ENCODE data around the gene ENKD1.
"Not testable (repeated sequence)": the region's sequence is repeated elsewhere in the genome, so short reads cannot be mapped to it uniquely, and the experiment has no call there.

Gene ENKD1, protein sequence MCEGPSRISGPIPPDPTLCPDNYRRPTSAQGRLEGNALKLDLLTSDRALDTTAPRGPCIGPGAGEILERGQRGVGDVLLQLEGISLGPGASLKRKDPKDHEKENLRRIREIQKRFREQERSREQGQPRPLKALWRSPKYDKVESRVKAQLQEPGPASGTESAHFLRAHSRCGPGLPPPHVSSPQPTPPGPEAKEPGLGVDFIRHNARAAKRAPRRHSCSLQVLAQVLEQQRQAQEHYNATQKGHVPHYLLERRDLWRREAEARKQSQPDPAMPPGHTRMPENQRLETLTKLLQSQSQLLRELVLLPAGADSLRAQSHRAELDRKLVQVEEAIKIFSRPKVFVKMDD

DNA sequence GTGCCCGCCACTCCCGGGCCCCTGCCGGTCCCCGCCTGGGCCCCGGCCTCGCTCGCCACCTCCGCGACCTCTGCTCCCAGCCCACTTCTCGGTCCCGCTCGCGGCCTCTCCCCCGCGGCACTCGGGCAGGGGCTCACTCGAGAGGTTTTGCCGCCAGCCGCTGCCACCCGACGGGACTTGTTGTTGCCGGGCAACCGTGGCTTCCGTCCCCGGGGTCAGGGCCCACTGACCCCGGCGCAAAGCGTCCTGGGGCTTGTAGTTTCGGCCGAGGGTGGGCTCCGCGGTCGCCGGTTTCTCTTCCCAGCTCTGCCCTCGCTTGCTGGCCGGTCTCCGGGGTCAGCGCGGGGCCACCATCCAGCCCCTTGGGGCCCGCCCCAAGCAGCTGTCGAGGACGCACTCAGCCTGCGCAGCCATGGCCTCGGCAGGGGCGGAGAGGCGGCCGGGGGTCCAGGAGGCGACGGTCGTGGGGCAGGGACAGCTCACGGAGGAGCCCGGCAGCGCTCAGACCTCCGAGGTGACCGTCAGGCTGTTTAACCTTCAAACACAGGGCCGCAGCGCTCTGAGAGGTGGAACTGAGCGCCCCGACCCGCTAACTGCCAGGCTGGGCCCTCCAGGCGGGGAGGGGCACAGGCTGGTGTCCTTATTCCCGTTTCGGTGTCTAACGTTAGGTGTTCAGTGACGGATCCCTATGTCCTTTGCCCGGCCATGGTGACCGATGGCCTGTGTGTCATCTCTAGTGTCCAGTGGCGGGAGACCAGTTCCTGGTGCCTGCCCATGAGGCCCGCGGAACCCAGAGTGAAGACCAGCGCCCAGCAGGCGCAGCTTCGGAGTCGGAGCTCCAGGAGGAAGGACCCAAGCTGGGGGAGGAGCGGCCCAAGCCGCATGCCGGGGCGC lies at the start of gene ENKD1, which contains the start of gene C16orf86:
Gene ENKD1 (minus strand): TSS at position 192 of the 894 bp plus-strand sequence. CDS start 308 bp downstream, outside the sequence.
Gene C16orf86 (plus strand): TSS at position 256 of the 894 bp plus-strand sequence. CDS start 157 bp downstream, at position 413.
- DNase-seq (ENCODE audit: low read depth, low spot score): no peak

DNA sequence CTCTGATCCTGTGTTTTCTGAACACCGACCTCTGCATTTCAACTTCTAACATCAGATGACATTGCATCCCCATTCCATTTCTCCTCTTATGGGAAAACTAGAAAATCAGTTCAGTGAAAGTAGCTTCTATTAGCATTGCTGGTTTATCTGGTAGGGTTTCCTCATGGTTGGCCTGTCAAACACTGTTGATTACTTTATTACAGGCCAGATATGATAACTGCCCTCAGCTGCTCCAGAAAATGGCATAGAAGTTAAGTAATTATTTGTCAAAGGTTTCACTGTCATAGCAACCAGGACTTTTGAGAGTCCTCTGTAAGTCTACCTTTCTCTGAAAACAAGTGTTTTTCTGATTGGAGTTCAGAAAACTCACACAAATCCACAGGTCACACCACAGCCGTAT lies 49.5 kb upstream of the ENKD1 start:
- DNase-seq (ENCODE audit: low read depth, low spot score): no peak

DNA sequence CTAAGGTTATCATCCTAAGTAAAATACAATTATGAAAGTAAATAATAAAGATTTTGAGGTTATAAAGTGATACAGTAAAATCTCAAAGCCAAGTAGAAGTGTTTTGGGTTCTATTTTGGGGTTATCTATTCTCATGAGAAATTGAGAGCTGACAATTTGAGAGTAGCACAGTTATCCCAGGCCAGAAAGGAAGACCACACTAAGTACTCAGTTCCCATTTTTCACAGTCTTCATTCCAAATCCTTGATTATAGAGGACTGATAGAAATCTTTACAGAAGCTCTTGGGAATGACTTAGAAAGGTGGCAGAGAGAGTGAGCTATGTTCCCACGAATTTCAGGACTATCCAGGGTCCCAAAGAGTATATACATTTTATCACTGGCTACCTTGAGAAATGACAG lies 48.0 kb upstream of the ENKD1 start:
- no peak for DNase-seq (ENCODE audit: low read depth, low spot score)

DNA sequence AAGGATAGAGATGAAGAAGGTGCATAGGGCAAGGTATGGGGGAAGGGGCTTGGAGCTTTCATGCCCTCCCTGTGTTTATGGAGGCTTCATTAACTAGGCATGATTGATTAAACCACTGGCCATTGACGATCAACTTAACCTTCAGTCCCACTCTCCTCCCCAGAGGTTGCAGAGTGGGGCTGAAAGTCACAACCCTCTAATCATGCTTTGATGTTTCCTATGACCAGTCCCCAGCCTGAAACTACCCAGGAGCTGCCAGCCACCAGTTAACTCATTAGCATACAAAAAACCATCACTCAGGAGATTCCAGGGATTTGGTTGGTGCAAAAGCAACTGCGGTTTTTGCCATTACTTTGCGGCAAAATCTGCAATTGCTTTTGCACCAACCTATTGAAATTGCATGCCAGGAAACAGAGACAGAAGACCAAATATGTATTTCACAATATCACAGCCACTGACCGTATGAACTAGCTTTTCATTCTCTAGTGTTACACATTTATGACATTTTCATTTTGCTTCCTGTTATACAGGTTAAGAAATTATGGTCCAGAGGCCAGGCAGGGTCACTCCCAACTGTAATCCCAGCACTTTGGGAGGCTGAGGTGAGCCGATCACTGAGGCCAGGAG lies 47.2 kb upstream of the ENKD1 start:
- DNase-seq (ENCODE audit: low read depth, low spot score): no peak

DNA sequence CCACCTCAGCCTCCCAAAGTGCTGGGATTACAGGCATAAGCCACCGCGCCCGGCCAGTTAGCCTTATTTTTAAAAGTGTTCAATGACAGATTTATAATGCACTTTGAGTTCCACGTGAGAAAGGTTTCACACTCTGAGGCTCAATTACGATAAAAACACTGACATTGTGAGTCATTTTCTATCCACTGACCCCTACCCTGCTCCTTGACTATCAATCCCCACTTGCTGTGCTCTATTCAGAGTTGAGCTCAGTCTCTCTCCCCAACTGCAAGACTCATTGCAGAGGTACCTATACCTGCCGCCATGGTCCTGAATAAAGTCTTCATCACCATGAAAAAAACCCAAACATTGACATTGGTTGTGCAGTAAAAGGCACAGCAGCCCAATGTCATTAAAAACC lies 44.1 kb upstream of the ENKD1 start:
- no peak for DNase-seq (ENCODE audit: low read depth, low spot score)

DNA sequence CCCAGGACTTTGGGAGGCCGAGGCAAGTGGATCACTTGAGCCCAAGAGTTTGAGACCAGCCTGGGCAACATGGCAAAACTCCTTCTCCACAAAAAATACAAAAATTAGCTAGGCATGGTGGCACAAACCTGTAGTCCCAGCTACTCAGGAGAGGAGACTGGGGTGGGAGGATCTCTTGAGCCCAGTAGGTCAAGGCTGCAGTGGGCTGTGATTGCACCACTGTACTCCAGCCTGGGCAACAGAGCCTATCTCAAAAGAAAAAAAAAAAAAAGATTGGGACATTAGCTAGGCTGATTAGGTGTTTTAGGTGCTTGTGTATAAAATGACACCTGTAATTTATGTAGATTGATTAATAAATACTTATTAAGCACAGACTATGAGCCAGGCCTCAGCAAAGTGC lies 42.5 kb upstream of the ENKD1 start:
- no peak for DNase-seq (ENCODE audit: low read depth, low spot score)

DNA sequence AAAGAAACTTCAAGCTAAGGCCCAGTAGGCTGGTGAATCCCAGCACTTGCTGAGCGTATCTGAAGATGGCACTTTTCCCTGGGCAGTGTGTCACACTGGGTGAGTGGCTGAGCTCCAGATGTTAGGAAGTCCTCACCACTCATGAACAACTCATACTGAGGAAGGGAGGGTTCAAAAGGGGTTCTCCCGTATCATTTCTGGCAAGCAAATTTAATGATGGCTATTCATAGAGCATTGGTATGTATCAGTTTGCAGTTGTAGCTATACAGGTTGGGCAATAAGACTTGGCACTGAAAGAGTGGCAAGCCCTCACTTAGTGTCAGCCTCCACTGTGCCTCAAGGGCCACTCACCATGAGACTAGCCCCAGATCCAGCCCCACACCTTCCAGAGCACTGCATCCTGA lies 41.8 kb upstream of the ENKD1 start:
- DNase-seq (ENCODE audit: low read depth, low spot score): no peak

DNA sequence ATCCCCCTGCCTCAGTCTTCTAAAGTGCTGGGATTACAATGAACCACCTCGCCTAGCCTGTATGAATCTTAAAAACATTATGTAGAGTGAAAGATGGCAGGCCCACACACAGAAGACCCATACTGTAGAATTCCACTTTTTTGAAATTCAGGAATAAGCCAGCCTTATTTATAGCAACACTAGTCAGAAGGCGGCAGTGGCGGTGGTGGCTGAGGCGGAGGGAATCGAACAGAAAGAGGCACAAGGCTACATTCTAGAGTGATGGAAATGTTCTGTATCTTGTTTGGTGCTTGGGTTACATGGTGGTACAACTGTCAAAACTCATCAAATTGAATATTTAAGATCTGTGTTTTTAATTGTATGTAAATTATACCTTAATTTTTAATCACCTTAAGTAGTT lies 41.2 kb upstream of the ENKD1 start:
- DNase-seq (ENCODE audit: low read depth, low spot score): no peak

DNA sequence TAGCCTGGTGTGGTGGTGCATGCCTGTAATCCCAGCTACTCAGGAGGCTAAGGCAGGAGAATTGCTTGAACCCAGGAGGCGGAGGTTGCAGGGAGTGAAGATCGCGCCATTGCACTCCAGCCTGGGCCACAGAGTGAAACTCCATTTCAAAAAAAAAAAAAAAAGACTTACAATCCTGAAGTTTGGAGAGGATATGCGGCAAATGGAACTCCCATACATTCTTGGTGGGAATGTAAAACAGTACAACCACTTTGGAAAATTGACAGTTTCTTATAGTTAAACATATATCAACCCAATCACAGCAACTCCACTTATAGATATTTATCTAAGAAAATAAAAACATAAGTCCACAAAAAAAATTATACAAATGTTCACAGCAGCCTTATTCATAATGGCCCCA lies 40.7 kb upstream of the ENKD1 start:
- DNase-seq (ENCODE audit: low read depth, low spot score): no peak

DNA sequence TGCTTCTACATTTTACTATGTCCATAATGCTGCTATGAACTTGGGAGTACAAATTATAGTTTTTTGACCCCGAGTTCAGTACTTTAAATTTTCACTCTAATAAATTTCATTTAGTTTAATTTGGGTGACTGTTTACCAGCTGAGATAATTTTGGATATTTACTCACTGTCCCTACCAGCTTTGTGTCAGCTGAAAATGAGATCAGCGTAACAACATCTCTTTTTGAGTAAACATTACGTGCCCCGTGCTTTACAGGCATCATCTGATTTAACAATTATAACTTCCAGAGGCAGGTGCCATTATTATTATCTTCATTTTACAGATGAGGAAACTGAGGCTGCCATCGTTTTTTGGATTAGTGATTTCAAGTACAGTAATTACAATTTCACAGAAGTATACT lies 37.6 kb upstream of the ENKD1 start:
- no peak for DNase-seq (ENCODE audit: low read depth, low spot score)

DNA sequence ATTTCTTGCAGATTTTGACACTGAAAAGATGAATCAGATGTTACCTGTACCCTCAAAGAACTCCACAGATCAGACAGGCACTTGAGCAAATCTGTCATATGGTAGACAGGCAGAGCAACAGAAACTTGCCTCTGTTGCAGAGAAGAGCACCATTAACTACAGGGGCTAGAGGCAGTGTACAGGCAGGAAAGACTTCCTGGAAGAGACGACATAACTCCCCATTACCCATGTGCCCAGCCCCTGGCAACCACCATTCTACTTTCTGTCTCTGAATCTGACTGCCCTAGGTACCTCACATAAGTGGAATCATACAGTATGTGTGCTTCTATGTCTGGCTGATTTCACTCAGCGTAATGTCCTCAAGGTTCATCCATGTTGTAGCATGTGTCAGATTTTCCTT lies 37.1 kb upstream of the ENKD1 start:
- DNase-seq (ENCODE audit: low read depth, low spot score): no peak

DNA sequence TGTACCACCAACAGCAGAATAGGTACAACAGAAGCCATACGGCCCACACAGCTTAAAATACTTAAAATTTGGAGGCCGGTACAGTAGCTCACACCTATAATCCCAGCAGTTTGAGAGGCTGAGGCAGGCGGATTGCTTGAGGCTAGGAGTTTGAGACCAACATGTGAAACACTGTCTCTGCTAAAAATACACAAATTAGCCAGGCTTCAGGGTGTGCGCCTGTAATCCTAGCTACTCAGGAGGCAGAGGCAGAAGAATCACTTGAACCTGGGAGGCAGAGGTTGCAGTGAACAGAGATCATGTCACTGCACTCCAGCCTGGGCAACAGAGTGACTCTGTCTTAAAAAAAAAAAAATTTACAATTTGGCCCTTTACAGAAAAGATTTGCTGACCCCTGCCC lies 35.6 kb upstream of the ENKD1 start:
- no peak for DNase-seq (ENCODE audit: low read depth, low spot score)

DNA sequence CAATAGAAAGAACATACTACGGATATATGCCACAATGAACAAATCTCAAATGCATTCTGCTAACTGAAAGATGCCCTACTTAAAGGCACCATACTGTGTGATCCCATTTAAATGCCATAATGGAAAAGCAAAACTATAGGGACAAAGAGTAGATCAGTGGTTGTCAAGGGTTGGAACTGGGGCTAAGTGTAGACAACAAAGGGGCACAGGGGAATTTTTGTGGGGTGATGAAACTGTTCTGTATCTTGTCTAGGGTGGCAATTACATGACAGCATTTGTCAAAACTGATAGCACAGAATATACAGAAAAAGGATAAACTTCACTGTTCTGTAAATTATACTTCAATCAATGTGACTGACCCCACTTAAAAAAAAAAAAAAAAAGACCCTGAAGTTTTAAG lies 34.9 kb upstream of the ENKD1 start:
- no peak for DNase-seq (ENCODE audit: low read depth, low spot score)

DNA sequence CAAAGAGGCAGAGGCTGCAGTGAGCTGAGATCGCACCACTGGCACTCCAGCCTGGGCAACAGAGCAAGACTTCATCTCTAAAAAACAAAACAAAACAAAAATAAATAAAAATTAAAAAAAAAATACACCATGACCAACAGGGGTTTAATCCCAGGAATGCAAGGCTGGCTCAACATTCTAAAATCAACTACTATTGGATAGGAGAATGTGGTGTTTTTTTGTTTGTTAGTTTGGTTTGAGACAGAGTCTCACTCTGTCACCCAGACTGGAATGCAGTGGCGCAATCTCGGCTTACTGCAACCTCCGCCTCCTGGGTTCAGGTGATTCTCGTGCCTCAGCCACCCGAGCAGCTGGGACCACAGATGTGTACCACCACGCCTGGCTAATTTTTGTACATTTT lies 32.7 kb upstream of the ENKD1 start:
- no peak for DNase-seq (ENCODE audit: low read depth, low spot score)

DNA sequence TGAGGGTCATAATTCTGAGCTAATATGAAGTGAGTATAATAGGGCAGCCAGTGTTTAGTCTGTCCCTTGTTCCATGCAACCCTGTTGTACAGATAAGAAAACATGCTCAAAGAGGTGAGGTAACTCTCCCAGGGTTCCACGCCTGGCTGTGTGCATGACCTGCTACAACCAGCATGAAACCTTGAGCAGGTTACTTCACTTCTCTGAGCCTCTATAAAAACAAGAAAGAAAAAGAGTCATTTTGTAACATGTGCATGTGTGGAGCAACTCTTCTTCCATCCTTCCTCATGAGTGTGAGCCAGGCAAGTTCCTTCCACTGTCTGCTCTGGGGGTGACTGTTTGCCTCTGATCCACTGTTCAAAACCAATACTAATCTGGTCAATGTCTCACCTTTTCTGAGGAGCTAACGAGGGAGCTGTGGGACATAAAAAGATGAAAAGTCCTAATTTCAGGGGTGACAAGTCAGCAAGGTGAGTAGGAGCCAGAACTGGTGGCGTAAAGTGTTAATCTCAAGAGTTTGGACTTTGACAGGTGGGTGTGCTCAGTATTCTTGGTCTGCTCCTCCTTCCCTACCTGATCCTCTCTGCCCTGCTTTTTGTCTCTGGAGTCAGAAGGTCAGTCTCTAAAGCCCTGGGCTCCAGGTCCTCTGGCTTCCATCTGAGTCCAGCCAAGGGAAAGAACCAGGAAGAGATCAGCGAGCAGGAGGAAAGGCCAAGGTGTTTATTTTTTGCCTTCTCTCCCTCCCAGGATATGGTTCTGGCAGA lies 31.1 kb upstream of the ENKD1 start:
- no peak for DNase-seq (ENCODE audit: low read depth, low spot score)

DNA sequence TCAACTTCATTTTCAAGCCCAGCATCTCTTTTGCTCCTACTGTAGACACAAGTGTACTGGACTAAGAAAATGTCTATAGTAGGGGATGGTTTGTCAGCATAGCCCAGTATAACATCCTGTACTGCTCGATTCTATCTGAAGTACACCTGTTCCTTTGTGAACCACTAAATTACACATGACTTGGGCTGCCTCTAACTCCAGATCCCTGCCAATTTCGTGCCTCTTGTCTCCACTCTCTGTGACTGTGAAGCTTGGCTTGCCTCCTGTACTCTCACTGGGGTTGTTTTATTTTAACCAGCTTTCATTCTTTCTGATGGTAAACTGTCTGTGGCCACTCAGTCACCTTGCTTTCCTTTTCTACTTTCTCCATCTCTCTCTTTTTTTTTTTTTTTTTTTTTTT lies 28.1 kb upstream of the ENKD1 start:
- no peak for DNase-seq (ENCODE audit: low read depth, low spot score)

DNA sequence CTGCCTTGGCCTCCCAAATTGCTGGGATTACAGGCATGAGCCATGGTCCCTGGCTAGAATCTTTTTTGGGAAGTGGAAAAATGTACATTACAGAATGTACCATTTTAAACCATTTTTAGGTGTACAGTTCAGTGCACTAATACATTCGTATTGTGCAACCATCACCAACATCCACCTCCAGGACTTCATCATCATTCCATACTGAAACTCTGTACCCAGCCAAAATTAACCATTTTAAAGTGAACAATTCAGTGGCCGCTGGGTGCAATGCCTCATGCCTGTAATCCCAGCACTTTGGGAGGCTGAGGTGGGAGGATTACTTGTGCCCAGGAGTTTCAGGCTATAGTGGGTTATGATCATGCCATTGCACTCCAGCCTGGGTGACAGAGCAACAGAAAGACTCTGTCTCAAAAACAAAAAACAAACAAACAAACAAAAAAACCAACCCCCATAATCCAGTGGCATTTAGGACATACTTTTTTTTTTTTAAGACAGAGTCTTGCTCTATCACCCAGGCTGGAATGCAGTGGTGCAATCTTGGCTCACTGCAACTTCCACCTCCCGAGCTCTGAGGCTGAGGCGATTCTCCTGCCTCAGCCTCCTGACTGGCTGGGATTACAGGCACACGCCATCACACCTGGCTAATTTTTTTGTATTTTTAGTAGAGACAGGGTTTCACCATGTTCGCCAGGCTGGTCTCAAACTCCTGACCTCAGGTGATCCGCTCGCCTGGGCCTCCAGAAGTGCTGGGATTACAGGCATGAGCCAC lies 27.2 kb upstream of the ENKD1 start:
- not testable (repeated sequence) for DNase-seq (ENCODE audit: low read depth, low spot score)

DNA sequence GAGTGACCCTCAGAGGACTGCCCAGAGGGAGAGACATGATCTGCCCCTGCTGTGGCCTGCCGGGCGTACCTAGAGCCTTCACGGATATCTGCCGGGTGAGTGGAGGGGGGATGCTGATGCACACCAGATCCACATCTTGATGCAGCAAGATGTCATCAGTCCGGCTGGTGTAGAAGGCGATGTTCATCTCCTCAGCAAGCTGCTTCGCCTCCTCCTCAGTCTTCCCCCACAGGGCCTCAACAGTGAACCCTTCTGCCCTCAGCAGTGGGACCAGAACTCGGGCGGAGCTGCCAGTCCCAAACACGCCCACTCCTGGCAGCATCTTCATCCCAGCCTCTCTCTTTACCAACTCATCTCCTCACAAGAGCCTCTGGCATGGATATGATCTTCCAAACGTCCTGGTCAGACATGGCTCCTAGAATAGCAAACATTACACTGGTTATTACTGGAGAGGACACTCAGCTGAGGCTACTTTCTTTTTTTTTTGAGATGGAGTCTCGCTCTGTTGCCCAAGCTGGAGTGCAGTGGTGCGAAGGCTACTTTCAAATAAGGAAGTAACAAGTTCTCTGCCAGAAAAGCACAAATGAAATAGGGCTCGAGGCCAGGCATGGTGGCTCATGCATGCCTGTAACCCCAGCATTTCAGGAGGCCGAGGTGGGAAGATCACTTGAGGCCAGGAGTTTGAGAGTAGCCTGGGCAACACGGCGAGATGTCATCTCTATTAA lies 19.0 kb upstream of the ENKD1 start:
- DNase-seq (ENCODE audit: low read depth, low spot score): no peak

DNA sequence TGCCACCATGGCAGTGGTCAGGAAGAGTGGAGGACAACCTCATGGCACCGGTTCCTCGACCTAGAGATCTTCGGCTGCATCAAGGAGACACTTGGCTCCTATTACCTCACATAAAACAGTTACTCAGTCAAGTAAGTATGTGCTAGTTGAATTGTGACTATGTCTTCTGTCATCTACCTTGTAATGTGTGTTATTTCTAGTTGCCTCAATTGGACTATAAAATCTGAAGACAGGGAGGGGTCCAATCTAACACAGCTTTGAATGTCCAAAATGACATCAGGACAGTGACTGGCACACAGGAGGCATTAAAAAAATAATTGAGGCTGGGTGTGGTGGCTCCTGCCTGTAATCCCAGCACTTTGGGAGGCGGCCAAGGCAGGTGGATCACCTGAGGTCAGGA lies 17.2 kb upstream of the ENKD1 start:
- no peak for DNase-seq (ENCODE audit: low read depth, low spot score)

Data from smooth muscle cell of the brain vasculature (primary cell).